WTC11 (cell line): Measurements from ENCODE around the gene ALDOA. TPM values are rescaled to one million over a fixed set of nuclear protein-coding genes. Genes with fewer than 3 reads are reported as not detected.

Experiments used
- ATAC-seq: fragments of 200-7000 bp; cut with Tn5 transposase; 2 replicates; pipeline ENCODE4 v1.10.0; 2021; ENCODE audit warnings: mild to moderate bottlenecking, moderate library complexity
- CTCF ChIA-PET: fragments of 300-600 bp; sonication (Branson Sonifier 250); formaldehyde crosslinking; loops from one replicate; lab custom pipeline; 2021; ENCODE audit warnings: antibody characterized with exemption; lab: Charles Lee
- POLR2A ChIA-PET: fragments of 350-600 bp; sonication (Branson Sonifier 250); formaldehyde crosslinking; loops from one replicate; lab custom pipeline; 2021; ENCODE audit warnings: antibody characterized with exemption; lab: Charles Lee
- DNase-seq: peaks from one replicate; pipeline ENCODE4 v3.0.0; 2021; ENCODE audit warnings: low spot score
- H3K27ac Mint-ChIP-seq: 2 replicates; pipeline ENCODE4 v1.8.0; 2021; ENCODE audit warnings: mixed read lengths
- H3K27me3 Mint-ChIP-seq: 2 replicates; pipeline ENCODE4 v1.8.0; 2021; ENCODE audit warnings: low read depth, mild to moderate bottlenecking, moderate library complexity, mixed read lengths
- H3K36me3 Mint-ChIP-seq: 2 replicates; pipeline ENCODE4 v1.8.0; 2021; ENCODE audit warnings: mixed read lengths
- H3K4me1 Mint-ChIP-seq: 2 replicates; pipeline ENCODE4 v1.8.0; 2022; ENCODE audit warnings: mixed read lengths
- H3K4me3 Mint-ChIP-seq: 2 replicates; pipeline ENCODE4 v1.8.0; 2021; ENCODE audit warnings: mild to moderate bottlenecking, moderate library complexity, mixed read lengths
- H3K9me3 Mint-ChIP-seq: 2 replicates; pipeline ENCODE4 v1.8.0; 2021; ENCODE audit warnings: mixed read lengths
- AFF4 ChIP-seq: sonication (generic); formaldehyde crosslinking; IDR thresholded peaks from 2 replicates; pipeline ENCODE4 v1.8.1; 2023; ENCODE audit warnings: mild to moderate bottlenecking, missing genetic modification reagents, borderline replicate concordance
- ATF2 ChIP-seq: sonication (generic); formaldehyde crosslinking; IDR thresholded peaks from 2 replicates; pipeline ENCODE4 v1.8.1; 2022; ENCODE audit warnings: low read depth, missing genetic modification reagents, borderline replicate concordance
- CDX4 ChIP-seq: fragments of 250-450 bp; sonication (Bioruptor Pico); IDR thresholded peaks from 2 replicates; pipeline ENCODE4 v1.9.0; 2021; ENCODE audit warnings: moderate library complexity, mild to moderate bottlenecking, inconsistent platforms, borderline replicate concordance
- ETV6 ChIP-seq: sonication (generic); formaldehyde crosslinking; IDR thresholded peaks from 2 replicates; pipeline ENCODE4 v1.8.1; 2022; ENCODE audit warnings: mild to moderate bottlenecking, missing genetic modification reagents
- HMGXB4 ChIP-seq: sonication (generic); formaldehyde crosslinking; IDR thresholded peaks from 2 replicates; pipeline ENCODE4 v1.8.1; 2023; ENCODE audit warnings: mild to moderate bottlenecking, moderate library complexity, missing genetic modification reagents
- JUN ChIP-seq: sonication (generic); formaldehyde crosslinking; IDR thresholded peaks from 2 replicates; pipeline ENCODE4 v1.8.0; 2023; ENCODE audit warnings: mild to moderate bottlenecking, missing genetic modification reagents
- KAT7 ChIP-seq: sonication (generic); formaldehyde crosslinking; IDR thresholded peaks from 2 replicates; pipeline ENCODE4 v1.8.1; 2023; ENCODE audit warnings: missing genetic modification reagents, mild to moderate bottlenecking, borderline replicate concordance
- MAX ChIP-seq: sonication (generic); formaldehyde crosslinking; IDR thresholded peaks from 2 replicates; pipeline ENCODE4 v1.8.0; 2022; ENCODE audit warnings: mild to moderate bottlenecking, missing genetic modification reagents
- MYBL2 ChIP-seq: sonication (generic); formaldehyde crosslinking; IDR thresholded peaks from 2 replicates; pipeline ENCODE4 v1.8.1; 2023; ENCODE audit warnings: mild to moderate bottlenecking, moderate library complexity, missing genetic modification reagents
- NR2C2 ChIP-seq: sonication (generic); formaldehyde crosslinking; IDR thresholded peaks from 2 replicates; pipeline ENCODE4 v1.8.0; 2022; ENCODE audit warnings: mild to moderate bottlenecking, missing genetic modification reagents
- PRDM15 ChIP-seq: sonication (generic); formaldehyde crosslinking; IDR thresholded peaks from 2 replicates; pipeline ENCODE4 v1.8.0; 2022; ENCODE audit warnings: missing genetic modification reagents
- RELA ChIP-seq: sonication (generic); formaldehyde crosslinking; IDR thresholded peaks from 2 replicates; pipeline ENCODE4 v1.8.1; 2022; ENCODE audit warnings: missing genetic modification reagents, mild to moderate bottlenecking, borderline replicate concordance
- SOX15 ChIP-seq: fragments of 250-450 bp; sonication (Bioruptor Pico); IDR thresholded peaks from 2 replicates; pipeline ENCODE4 v1.9.0; 2021; ENCODE audit warnings: mild to moderate bottlenecking
- TEAD1 ChIP-seq: sonication (generic); formaldehyde crosslinking; IDR thresholded peaks from 2 replicates; pipeline ENCODE4 v1.8.0; 2022; ENCODE audit warnings: mild to moderate bottlenecking, missing genetic modification reagents
- ZNF219 ChIP-seq: sonication (generic); formaldehyde crosslinking; IDR thresholded peaks from 2 replicates; pipeline ENCODE4 v1.8.0; 2023; ENCODE audit warnings: missing genetic modification reagents, mild to moderate bottlenecking, borderline replicate concordance
- ZNF232 ChIP-seq: sonication (generic); formaldehyde crosslinking; IDR thresholded peaks from 2 replicates; pipeline ENCODE4 v1.8.0; 2022; ENCODE audit warnings: mild to moderate bottlenecking, missing genetic modification reagents
- total RNA-seq: library from RNA; stranded (reverse); gene quantifications from 3 replicates; pipeline ENCODE4 v1.2.3, GENCODE V29; 2021
- TF ChIP-seq, protein P1 (sequence below): sonication (generic); formaldehyde crosslinking; IDR thresholded peaks from 2 replicates; pipeline ENCODE4 v1.8.1; 2023; ENCODE audit warnings: mild to moderate bottlenecking, missing genetic modification reagents, moderate library complexity
- TF ChIP-seq, protein P2 (sequence below): sonication (generic); formaldehyde crosslinking; IDR thresholded peaks from 2 replicates; pipeline ENCODE4 v1.8.1; 2022; ENCODE audit warnings: low read depth, mild to moderate bottlenecking, moderate library complexity, missing genetic modification reagents, borderline replicate concordance

The ALDOA gene
- total RNA-seq, 1 experiment from 2014 or later = 1,537 TPM

DNA sequence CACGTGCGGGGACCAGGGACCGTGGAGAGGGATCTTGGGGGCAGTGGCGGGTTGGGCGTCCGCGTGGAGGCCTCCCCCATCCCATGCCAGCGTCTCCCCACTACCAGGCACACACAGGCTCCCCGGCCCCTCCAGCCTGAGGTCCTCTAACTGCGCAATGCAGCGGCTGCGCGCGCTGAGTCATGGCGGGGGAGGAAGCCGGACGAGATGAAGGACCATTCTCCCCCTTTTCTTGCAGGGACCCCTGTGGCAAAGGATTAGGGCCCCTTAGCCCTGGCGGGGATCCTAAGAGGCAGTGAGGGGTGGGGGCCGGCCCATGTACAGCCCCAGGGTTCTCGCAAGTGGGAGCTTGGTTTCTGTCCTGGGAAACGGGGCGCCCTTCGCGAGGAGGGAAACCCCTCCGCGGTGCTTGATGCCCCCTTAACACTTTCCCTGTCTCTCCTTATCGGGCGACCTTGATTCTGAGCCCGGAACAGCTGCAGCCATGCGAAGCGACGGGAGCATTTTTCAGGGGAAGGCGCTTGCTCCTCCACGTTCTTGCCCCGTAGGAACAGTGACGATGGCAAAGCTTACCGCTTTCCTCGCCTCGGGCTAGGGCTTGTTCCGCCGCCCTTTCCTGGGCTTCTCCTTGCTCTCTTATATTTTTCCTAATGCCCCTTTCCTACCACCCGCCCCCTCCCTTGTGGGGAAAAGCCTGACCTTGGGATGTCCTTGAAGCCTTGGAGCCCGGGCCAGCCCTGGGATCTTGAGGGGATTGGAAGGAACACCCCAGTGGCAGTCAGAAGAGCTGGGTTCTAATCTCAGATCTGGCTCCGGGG, 592 bp downstream of the ALDOA start (continued):
- TF ChIP-seq RELA = peak; percentile 75; the same call in 1 of the 2 replicates
- peak; percentile 90; the same call in 1 of the 2 replicates for TF ChIP-seq KAT7 (CRISPR knock-in tag)
- 0 out of 2 replicates have a peak, but pooled peaks have one; percentile 32 for TF ChIP-seq PRDM15 (CRISPR knock-in tag)

GRCh38 chr16:30066761-30067583, 1.4 kb downstream of the ALDOA start:
- ChIA-PET CTCF (interaction anchor here (1.6 to 5.1 kb wide), 4 partner anchors 9 to 29 kb away, joined by 7 to 89 read pairs (median 38); partner anchors contain the start of genes PPP4C, TBX6 and YPEL3), POLR2A (interaction anchor here (0.6 to 2.3 kb wide), 3 partner anchors 8 to 24 kb away, joined by 3 to 27 read pairs (median 6); partner anchors contain the start of gene TBX6)
- no peaks in the 10 kb centered on the region for H3K9me3 Mint-ChIP-seq
- DNase-seq (no peak), ATAC-seq (no peak)
- H3K27ac Mint-ChIP-seq = peak overlapping the region; percentile 95
- H3K36me3 Mint-ChIP-seq = peaks cover 53% of the 10 kb centered on the region
- H3K27me3 Mint-ChIP-seq = no peaks in the 10 kb centered on the region
- H3K4me3 Mint-ChIP-seq = peak overlapping the region; percentile 96
- peaks cover 27% of the 10 kb centered on the region for H3K4me1 Mint-ChIP-seq
- TF ChIP-seq, protein P1, sequence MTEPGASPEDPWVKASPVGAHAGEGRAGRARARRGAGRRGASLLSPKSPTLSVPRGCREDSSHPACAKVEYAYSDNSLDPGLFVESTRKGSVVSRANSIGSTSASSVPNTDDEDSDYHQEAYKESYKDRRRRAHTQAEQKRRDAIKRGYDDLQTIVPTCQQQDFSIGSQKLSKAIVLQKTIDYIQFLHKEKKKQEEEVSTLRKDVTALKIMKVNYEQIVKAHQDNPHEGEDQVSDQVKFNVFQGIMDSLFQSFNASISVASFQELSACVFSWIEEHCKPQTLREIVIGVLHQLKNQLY (CRISPR knock-in tag) = no peak
- TF ChIP-seq MAX (CRISPR knock-in tag) = no peak
- no peak for TF ChIP-seq TEAD1 (CRISPR knock-in tag)
- TF ChIP-seq AFF4 (CRISPR knock-in tag) = no peak
- no peak for TF ChIP-seq JUN (CRISPR knock-in tag)
- TF ChIP-seq MYBL2 (CRISPR knock-in tag) = no peak
- TF ChIP-seq ETV6 (CRISPR knock-in tag) = no peak
- no peak for TF ChIP-seq CDX4
- no peak for TF ChIP-seq ZNF232 (CRISPR knock-in tag)
- no peak for TF ChIP-seq ZNF219
- no peak for TF ChIP-seq HMGXB4 (CRISPR knock-in tag)
- no peak for TF ChIP-seq NR2C2 (CRISPR knock-in tag)
- TF ChIP-seq KAT7 (CRISPR knock-in tag) = no peak
- TF ChIP-seq, protein P2, sequence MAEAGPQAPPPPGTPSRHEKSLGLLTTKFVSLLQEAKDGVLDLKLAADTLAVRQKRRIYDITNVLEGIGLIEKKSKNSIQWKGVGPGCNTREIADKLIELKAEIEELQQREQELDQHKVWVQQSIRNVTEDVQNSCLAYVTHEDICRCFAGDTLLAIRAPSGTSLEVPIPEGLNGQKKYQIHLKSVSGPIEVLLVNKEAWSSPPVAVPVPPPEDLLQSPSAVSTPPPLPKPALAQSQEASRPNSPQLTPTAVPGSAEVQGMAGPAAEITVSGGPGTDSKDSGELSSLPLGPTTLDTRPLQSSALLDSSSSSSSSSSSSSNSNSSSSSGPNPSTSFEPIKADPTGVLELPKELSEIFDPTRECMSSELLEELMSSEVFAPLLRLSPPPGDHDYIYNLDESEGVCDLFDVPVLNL (CRISPR knock-in tag) = no peak
- TF ChIP-seq SOX15 (CRISPR knock-in tag) = no peak
- no peak for TF ChIP-seq ATF2 (CRISPR knock-in tag)
